Suppressor macrophage treated with lipopolysaccharide for 4 hours (primary cell): ENCODE results near the gene MTMR3.

Experiments
- DNase-seq: peaks from one replicate; pipeline ENCODE4 v3.0.0-alpha.2; 2020

The MTMR3 gene

GRCh38 chr22:29917052-29917902 lies 34.3 kb downstream of the MTMR3 start:
- DNase-seq, result no peak

- no peak for DNase-seq
Observed at GRCh38 chr22:29925402-29925801, 42.4 kb downstream of the MTMR3 start.

GRCh38 chr22:29926057-29926456 lies 43.1 kb downstream of the MTMR3 start:
- DNase-seq, result no peak

- peak; percentile 62 for DNase-seq
Observed at GRCh38 chr22:29932136-29932535, 49.2 kb downstream of the MTMR3 start.

- no peak for DNase-seq
Observed at GRCh38 chr22:29933619-29934018, 50.6 kb downstream of the MTMR3 start.

- no peak for DNase-seq
Observed at GRCh38 chr22:29934596-29934995, 51.6 kb downstream of the MTMR3 start.

GRCh38 chr22:29936186-29936585 lies 53.2 kb downstream of the MTMR3 start:
- DNase-seq, result no peak

GRCh38 chr22:29937940-29938693 lies 55.1 kb downstream of the MTMR3 start:
- peak; percentile 75 for DNase-seq

- DNase-seq, result no peak
Observed at GRCh38 chr22:29940526-29940925, 57.6 kb downstream of the MTMR3 start.

- DNase-seq, result no peak
Observed at GRCh38 chr22:29944339-29944738, 61.4 kb downstream of the MTMR3 start.

GRCh38 chr22:29945435-29945834 lies 62.5 kb downstream of the MTMR3 start:
- no peak for DNase-seq

GRCh38 chr22:29946220-29946619 lies 63.2 kb downstream of the MTMR3 start:
- no peak for DNase-seq

- no peak for DNase-seq
Observed at GRCh38 chr22:29947410-29948384, 64.7 kb downstream of the MTMR3 start.

- DNase-seq, result no peak
Observed at GRCh38 chr22:29948385-29948769, 65.4 kb downstream of the MTMR3 start.

- no peak for DNase-seq
Observed at GRCh38 chr22:29949872-29950271, 66.9 kb downstream of the MTMR3 start.

- DNase-seq, result peak; percentile 23
Observed at GRCh38 chr22:29951791-29952413, 68.9 kb downstream of the MTMR3 start.

GRCh38 chr22:29954203-29954855 lies 71.4 kb downstream of the MTMR3 start:
- DNase-seq, result no peak

- DNase-seq, result no peak
Observed at GRCh38 chr22:29956680-29957079, 73.7 kb downstream of the MTMR3 start.

- DNase-seq, result no peak
Observed at GRCh38 chr22:29958170-29958569, 75.2 kb downstream of the MTMR3 start.

- DNase-seq, result peak; percentile 33
Observed at GRCh38 chr22:29964776-29965175, 81.8 kb downstream of the MTMR3 start.

- DNase-seq, result no peak
Observed at GRCh38 chr22:29967461-29967860, 84.5 kb downstream of the MTMR3 start.

GRCh38 chr22:29971607-29972006 lies 88.6 kb downstream of the MTMR3 start:
- no peak for DNase-seq
